Activated CD4-positive, alpha-beta memory T cell treated with anti-CD3 and anti-CD28 coated beads, Interleukin-2, amount 10 ng/mL, durations not matched to agents 7 days and 5 days (primary cell): ENCODE data around the gene LAMA4. TPM values are rescaled to one million over a fixed set of nuclear protein-coding genes. Genes with fewer than 3 reads are reported as not detected.

Experiments used
- CTCF ChIA-PET: fragments of 350-600 bp; sonication (Branson Sonifier 250); formaldehyde crosslinking; loops from one replicate; lab custom pipeline; 2021; ENCODE audit warnings: antibody characterized with exemption, inconsistent platforms; lab: Charles Lee
- POLR2A ChIA-PET: fragments of 350-600 bp; sonication (Branson Sonifier 250); formaldehyde crosslinking; loops from one replicate; lab custom pipeline; 2021; ENCODE audit warnings: antibody characterized with exemption; lab: Charles Lee
- DNase-seq: peaks from one replicate; pipeline ENCODE4 v3.0.0-alpha.2; 2020
- H3K27ac Mint-ChIP-seq: one replicate; pipeline ENCODE4 v1.8.0; 2021; ENCODE audit warnings: mild to moderate bottlenecking, mixed read lengths
- H3K27me3 Mint-ChIP-seq: one replicate; pipeline ENCODE4 v1.8.0; 2021; ENCODE audit warnings: mixed read lengths
- H3K36me3 Mint-ChIP-seq: one replicate; pipeline ENCODE4 v1.8.0; 2021; ENCODE audit warnings: low read depth, mixed read lengths
- H3K4me1 Mint-ChIP-seq: one replicate; pipeline ENCODE4 v1.8.0; 2021; ENCODE audit warnings: mixed read lengths
- H3K4me3 Mint-ChIP-seq: one replicate; pipeline ENCODE4 v1.8.0; 2021; ENCODE audit warnings: mild to moderate bottlenecking, mixed read lengths
- H3K9me3 Mint-ChIP-seq: one replicate; pipeline ENCODE4 v1.8.0; 2021; ENCODE audit warnings: mixed read lengths
- total RNA-seq, 2 experiments: library from RNA; stranded (reverse); gene quantifications; one replicate each; pipeline ENCODE4 v1.2.3, GENCODE V29; 2021

LAMA4 gene
- total RNA-seq, 2 experiments from 2014 or later = not detected

GRCh38 chr6:112179631-112180030 lies 74.7 kb downstream of the LAMA4 start:
- CTCF ChIA-PET = interaction anchor here (0.6 to 2.8 kb wide), 26 partner anchors 10 to 1679 kb away, joined by 3 to 55 read pairs (median 4); no protein-coding TSS in a partner anchor
- Mint-ChIP-seq H3K27ac (no peak overlapping the region), H3K4me1 (no peaks in the 10 kb centered on the region), H3K36me3 (no peaks in the 10 kb centered on the region), H3K9me3 (no peaks in the 10 kb centered on the region), H3K4me3 (no peak overlapping the region), H3K27me3 (peaks cover 51% of the 10 kb centered on the region)
- DNase-seq = no peak
- POLR2A ChIA-PET = interaction anchor here (0.9 kb wide), 1 partner anchor 128 kb away, joined by 3 read pairs; no protein-coding TSS in a partner anchor

GRCh38 chr6:112178846-112179245 lies 75.5 kb downstream of the LAMA4 start:
- CTCF ChIA-PET = interaction anchor here (0.9 to 1.7 kb wide), 3 partner anchors 12 to 132 kb away, joined by 3 to 8 read pairs (median 4); no protein-coding TSS in a partner anchor
- H3K27me3 Mint-ChIP-seq = peaks cover 55% of the 10 kb centered on the region

DNA sequence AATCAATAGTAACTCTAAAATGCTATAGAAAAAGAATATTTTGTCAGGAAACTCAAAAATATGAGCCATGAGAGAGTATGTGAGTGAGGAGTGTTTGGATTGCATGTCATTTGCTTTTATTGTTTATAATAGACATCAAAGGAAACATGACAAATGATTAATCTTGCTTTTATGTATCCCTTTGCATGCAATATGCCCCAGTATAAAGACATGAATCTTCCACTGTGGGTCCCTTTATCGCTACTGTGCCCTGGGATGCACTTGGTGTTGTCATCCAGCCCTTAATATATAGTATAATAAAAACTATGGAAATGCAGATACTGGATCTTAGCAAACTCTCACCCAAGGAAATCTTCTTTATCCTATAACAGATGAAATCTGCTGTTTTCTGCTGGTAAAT lies 77.3 kb downstream of the LAMA4 start:
- H3K27ac Mint-ChIP-seq = no peak overlapping the region
- H3K9me3 Mint-ChIP-seq = no peaks in the 10 kb centered on the region
- ChIA-PET CTCF (interaction anchor here (0.9 to 1.5 kb wide), 2 partner anchors 14 to 131 kb away, joined by 4 to 11 read pairs; no protein-coding TSS in a partner anchor), POLR2A (no interaction called here)
- H3K27me3 Mint-ChIP-seq = peaks cover 54% of the 10 kb centered on the region
- DNase-seq = no peak
- no peaks in the 10 kb centered on the region for H3K4me1 Mint-ChIP-seq
- H3K36me3 Mint-ChIP-seq = no peaks in the 10 kb centered on the region
- no peak overlapping the region for H3K4me3 Mint-ChIP-seq

More at GRCh38 chr6:112178846-112179245, 75.5 kb downstream of the LAMA4 start:
- Mint-ChIP-seq H3K4me1 (no peaks in the 10 kb centered on the region), H3K9me3 (no peaks in the 10 kb centered on the region), H3K27ac (no peak overlapping the region), H3K36me3 (no peaks in the 10 kb centered on the region), H3K4me3 (no peak overlapping the region)
- POLR2A ChIA-PET = no interaction called here
- DNase-seq = no peak

DNA sequence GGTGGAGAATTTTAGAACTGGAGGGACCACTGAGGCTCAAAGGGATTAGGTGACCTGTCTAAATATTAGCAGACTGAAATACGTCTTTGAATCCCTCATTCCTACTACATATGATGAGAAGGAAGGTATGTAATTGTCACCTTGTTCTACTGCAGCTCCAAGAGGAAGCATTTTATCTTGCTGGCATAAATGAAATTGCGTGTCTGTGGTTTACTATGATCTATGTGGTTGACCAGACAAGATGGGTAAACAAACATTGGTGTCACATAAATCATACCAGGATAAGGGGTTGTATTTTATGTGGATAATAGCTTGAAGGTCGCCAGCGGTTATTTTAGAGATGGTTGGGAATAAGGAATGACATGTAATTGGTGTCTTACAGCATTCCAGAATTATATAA lies 78.2 kb downstream of the LAMA4 start:
- POLR2A ChIA-PET = no interaction called here

DNA sequence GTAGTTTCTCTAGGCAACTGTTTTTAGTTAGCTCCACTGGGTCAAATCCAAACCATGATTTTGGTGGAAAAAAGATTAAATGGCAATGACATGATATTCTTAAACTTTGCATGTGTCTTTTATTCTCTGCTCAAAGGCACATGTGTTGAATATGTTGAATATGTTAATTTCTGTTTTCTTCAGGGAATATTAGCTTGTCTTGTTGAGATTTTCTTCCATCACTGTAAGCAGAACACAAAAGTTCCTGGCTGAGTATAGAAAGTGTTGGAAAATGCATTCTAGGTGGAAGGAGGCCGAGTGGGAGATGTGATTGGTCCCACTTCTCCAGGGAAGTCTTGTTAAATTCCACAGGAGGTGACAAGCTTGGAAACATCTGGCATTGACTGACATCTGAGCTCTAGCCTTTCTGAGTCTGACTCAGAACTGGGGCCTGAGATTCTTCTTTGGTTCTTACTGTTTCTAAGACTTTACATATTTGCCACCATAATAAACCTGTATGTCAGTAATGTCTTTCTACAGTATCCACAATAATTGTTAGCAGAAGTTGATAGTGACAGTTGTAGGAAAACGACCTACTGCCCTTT lies 81.1 kb downstream of the LAMA4 start:
- ChIA-PET CTCF (interaction anchor here (1.1 to 1.2 kb wide), 2 partner anchors 10 to 63 kb away, joined by 3 to 6 read pairs; no protein-coding TSS in a partner anchor), POLR2A (no interaction called here)
- H3K9me3 Mint-ChIP-seq = no peaks in the 10 kb centered on the region
- H3K4me3 Mint-ChIP-seq = no peak overlapping the region
- H3K27me3 Mint-ChIP-seq = peaks cover 70% of the 10 kb centered on the region
- H3K27ac Mint-ChIP-seq = no peak overlapping the region
- H3K4me1 Mint-ChIP-seq = no peaks in the 10 kb centered on the region
- no peak for DNase-seq
- no peaks in the 10 kb centered on the region for H3K36me3 Mint-ChIP-seq

More for the DNA sequence above, 78.2 kb downstream of the LAMA4 start:
- CTCF ChIA-PET = interaction anchor here (0.9 to 1.5 kb wide), 4 partner anchors 13 to 135 kb away, joined by 3 to 11 read pairs (median 4); no protein-coding TSS in a partner anchor
- no peak overlapping the region for H3K4me3 Mint-ChIP-seq
- H3K4me1 Mint-ChIP-seq = no peaks in the 10 kb centered on the region
- DNase-seq = no peak
- no peak overlapping the region for H3K27ac Mint-ChIP-seq
- no peaks in the 10 kb centered on the region for H3K36me3 Mint-ChIP-seq
- peaks cover 58% of the 10 kb centered on the region for H3K27me3 Mint-ChIP-seq
- H3K9me3 Mint-ChIP-seq = no peaks in the 10 kb centered on the region

DNA sequence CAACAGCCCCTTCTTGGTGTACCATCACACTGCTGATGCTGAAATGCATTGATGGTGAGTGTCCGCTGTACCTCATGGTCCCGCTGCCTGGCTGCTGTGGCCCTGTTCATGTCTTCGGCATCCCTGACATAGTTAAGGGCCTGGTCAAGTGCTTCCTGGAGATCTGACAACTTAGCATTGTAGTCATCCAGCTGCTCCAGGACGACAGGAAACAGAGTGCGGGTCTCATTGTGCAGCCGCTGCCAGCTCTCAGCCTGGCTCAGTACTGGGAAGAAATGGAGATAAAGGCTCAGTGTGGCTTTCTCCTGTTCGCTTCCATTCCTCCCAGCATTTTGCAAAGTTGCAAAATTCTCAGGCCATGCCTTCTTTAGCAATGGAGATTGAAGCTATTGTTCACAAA lies 81.8 kb downstream of the LAMA4 start:
- H3K4me3 Mint-ChIP-seq = no peak overlapping the region
- no peaks in the 10 kb centered on the region for H3K4me1 Mint-ChIP-seq
- H3K36me3 Mint-ChIP-seq = no peaks in the 10 kb centered on the region
- no peak overlapping the region for H3K27ac Mint-ChIP-seq
- no peak for DNase-seq
- H3K9me3 Mint-ChIP-seq = no peaks in the 10 kb centered on the region
- H3K27me3 Mint-ChIP-seq = peaks cover 65% of the 10 kb centered on the region
- POLR2A ChIA-PET = no interaction called here
- CTCF ChIA-PET = no interaction called here

DNA sequence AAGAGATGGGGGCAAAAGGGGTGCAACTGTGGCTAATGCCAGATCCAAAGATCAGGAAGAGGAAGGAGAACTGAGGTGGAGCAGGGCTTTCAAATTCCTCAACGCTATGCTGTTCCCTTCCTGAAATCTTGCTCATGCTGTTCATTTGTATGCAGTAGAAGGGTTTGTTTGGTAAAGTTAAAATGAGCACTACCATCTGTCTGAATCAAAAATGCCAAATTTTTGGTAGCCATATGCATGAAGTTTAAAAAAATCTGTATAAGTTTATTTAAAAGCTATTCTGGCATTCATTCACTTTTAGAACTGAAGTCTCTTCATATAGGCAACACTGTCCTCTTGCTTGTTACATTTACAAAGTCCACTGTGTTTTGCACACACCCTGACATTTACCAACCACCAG lies 84.8 kb downstream of the LAMA4 start:
- ChIA-PET CTCF (no interaction called here), POLR2A (no interaction called here)
- no peaks in the 10 kb centered on the region for H3K9me3 Mint-ChIP-seq
- no peak for DNase-seq
- no peaks in the 10 kb centered on the region for H3K36me3 Mint-ChIP-seq
- peaks cover 72% of the 10 kb centered on the region for H3K27me3 Mint-ChIP-seq
- H3K4me3 Mint-ChIP-seq = no peak overlapping the region
- H3K4me1 Mint-ChIP-seq = no peaks in the 10 kb centered on the region
- no peak overlapping the region for H3K27ac Mint-ChIP-seq

GRCh38 chr6:112163295-112164257 lies 90.8 kb downstream of the LAMA4 start:
- Mint-ChIP-seq H3K4me1 (peaks cover 18% of the 10 kb centered on the region), H3K27me3 (peaks cover 59% of the 10 kb centered on the region), H3K4me3 (peak overlapping the region; percentile 46), H3K36me3 (no peaks in the 10 kb centered on the region), H3K27ac (peak overlapping the region; percentile 28), H3K9me3 (no peaks in the 10 kb centered on the region)
- CTCF ChIA-PET = interaction anchor here (0.6 to 2.7 kb wide), 28 partner anchors 9 to 905 kb away, joined by 3 to 29 read pairs (median 4); partner anchors contain the start of genes FAM229B, LAMA4 and TUBE1
- POLR2A ChIA-PET = interaction anchor here (1.5 to 2.9 kb wide), 2 partner anchors 77 to 905 kb away, joined by 6 to 14 read pairs; partner anchors contain the start of genes FAM229B and TUBE1
- DNase-seq = peak; percentile 77

GRCh38 chr6:112160745-112161144 lies 93.6 kb downstream of the LAMA4 start:
- no peaks in the 10 kb centered on the region for H3K9me3 Mint-ChIP-seq
- H3K4me1 Mint-ChIP-seq = peaks cover 21% of the 10 kb centered on the region
- ChIA-PET CTCF (interaction anchor here (1.6 to 2.6 kb wide), 2 partner anchors 19 to 73 kb away, joined by 6 to 10 read pairs; partner anchors contain the start of genes FAM229B and TUBE1), POLR2A (no interaction called here)
- H3K27ac Mint-ChIP-seq = no peak overlapping the region
- no peak for DNase-seq
- no peaks in the 10 kb centered on the region for H3K36me3 Mint-ChIP-seq
- no peak overlapping the region for H3K4me3 Mint-ChIP-seq
- peaks cover 51% of the 10 kb centered on the region for H3K27me3 Mint-ChIP-seq

DNA sequence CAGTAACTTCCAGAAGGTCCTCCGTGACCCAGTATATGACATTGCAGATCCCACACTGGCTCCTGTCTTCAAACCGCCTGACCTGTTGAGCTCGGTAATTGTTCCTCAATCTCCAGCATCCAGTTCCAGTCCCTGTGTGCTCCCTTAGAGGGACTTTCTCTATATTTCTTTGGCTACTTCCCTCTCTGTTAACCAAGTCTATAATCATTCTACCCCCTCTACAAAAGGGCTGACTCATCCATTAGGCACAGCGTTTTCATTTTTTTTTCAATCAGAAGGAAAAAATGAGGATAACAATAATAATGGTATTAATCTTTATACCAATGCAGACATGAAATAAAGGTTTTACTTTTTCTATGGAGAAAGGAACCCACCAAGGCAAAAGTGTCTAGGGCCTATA lies 97.7 kb downstream of the LAMA4 start:
- ChIA-PET CTCF (no interaction called here), POLR2A (no interaction called here)
- no peak overlapping the region for H3K27ac Mint-ChIP-seq
- DNase-seq = no peak
- H3K27me3 Mint-ChIP-seq = peaks cover 36% of the 10 kb centered on the region
- peaks cover 16% of the 10 kb centered on the region for H3K4me1 Mint-ChIP-seq
- H3K4me3 Mint-ChIP-seq = no peak overlapping the region
- H3K9me3 Mint-ChIP-seq = no peaks in the 10 kb centered on the region
- no peaks in the 10 kb centered on the region for H3K36me3 Mint-ChIP-seq

- POLR2A ChIA-PET = no interaction called here
- Mint-ChIP-seq H3K9me3 (no peaks in the 10 kb centered on the region), H3K36me3 (no peaks in the 10 kb centered on the region), H3K27me3 (peaks cover 33% of the 10 kb centered on the region), H3K4me3 (no peak overlapping the region), H3K4me1 (peaks cover 16% of the 10 kb centered on the region), H3K27ac (no peak overlapping the region)
- no peak for DNase-seq
- CTCF ChIA-PET = no interaction called here
Observed at GRCh38 chr6:112155886-112156285, 98.5 kb downstream of the LAMA4 start.

- no peaks in the 10 kb centered on the region for H3K36me3 Mint-ChIP-seq
- H3K27me3 Mint-ChIP-seq = peaks cover 26% of the 10 kb centered on the region
- H3K4me3 Mint-ChIP-seq = no peak overlapping the region
- H3K9me3 Mint-ChIP-seq = no peaks in the 10 kb centered on the region
- POLR2A ChIA-PET = no interaction called here
- no peak overlapping the region for H3K27ac Mint-ChIP-seq
- DNase-seq = no peak
- CTCF ChIA-PET = interaction anchor here (1.0 to 1.4 kb wide), 4 partner anchors 9 to 67 kb away, joined by 3 to 11 read pairs (median 4); partner anchors contain the start of genes FAM229B and TUBE1
- H3K4me1 Mint-ChIP-seq = peaks cover 16% of the 10 kb centered on the region
Observed at GRCh38 chr6:112154711-112155110, 99.7 kb downstream of the LAMA4 start.
